RKO (cell line): ENCODE data around the gene AKR1C8.
"Not testable (repeated sequence)": the region's sequence is repeated elsewhere in the genome, so short reads cannot be mapped to it uniquely, and the experiment has no call there.

Source experiments
- DNase-seq: peaks from one replicate; pipeline ENCODE4 v3.0.0-alpha.2; 2016; ENCODE audit warnings: low spot score

AKR1C8 gene

GRCh38 chr10:5184987-5185775 lies at the start of gene AKR1C8:
Gene AKR1C8, minus strand, starts transcription at chr10:5185150. Its CDS starts 46 bp downstream, at chr10:5185104.
- DNase-seq = no peak

- peak; percentile 24 for DNase-seq
These were observed 49.3 kb upstream of the AKR1C8 start for GRCh38 chr10:5234106-5234860.

GRCh38 chr10:5233324-5233723 lies 48.4 kb upstream of the AKR1C8 start:
- no peak for DNase-seq

- no peak for DNase-seq
These were observed 44.1 kb upstream of the AKR1C8 start for GRCh38 chr10:5229019-5229418.

GRCh38 chr10:5222942-5223341 lies 38.0 kb upstream of the AKR1C8 start:
- DNase-seq = not testable (repeated sequence)

GRCh38 chr10:5219262-5219661 lies 34.3 kb upstream of the AKR1C8 start:
- no peak for DNase-seq

GRCh38 chr10:5216801-5217200 lies 31.9 kb upstream of the AKR1C8 start:
- no peak for DNase-seq

- no peak for DNase-seq
These were observed 27.0 kb upstream of the AKR1C8 start for GRCh38 chr10:5211696-5212536.

GRCh38 chr10:5210261-5210660 lies 25.3 kb upstream of the AKR1C8 start:
- not testable (repeated sequence) for DNase-seq

- DNase-seq = not testable (repeated sequence)
These were observed 24.8 kb upstream of the AKR1C8 start for GRCh38 chr10:5209776-5210175.

- DNase-seq = no peak
These were observed 21.8 kb upstream of the AKR1C8 start for GRCh38 chr10:5206799-5207198.

GRCh38 chr10:5199398-5199797 lies 14.4 kb upstream of the AKR1C8 start:
- no peak for DNase-seq

- DNase-seq = peak; percentile 21
These were observed 13.4 kb upstream of the AKR1C8 start for GRCh38 chr10:5198386-5198785.

- DNase-seq = no peak
These were observed 11.8 kb upstream of the AKR1C8 start, which contains the start of gene AKR1C4 for GRCh38 chr10:5196702-5197113. Gene AKR1C4, plus strand, starts transcription at chr10:5196837. Its CDS starts 31 bp downstream, at chr10:5196868.

- no peak for DNase-seq
These were observed 10.9 kb upstream of the AKR1C8 start for GRCh38 chr10:5195727-5196374.

- no peak for DNase-seq
These were observed 9.5 kb upstream of the AKR1C8 start for GRCh38 chr10:5194431-5194830.

- no peak for DNase-seq
These were observed 3.4 kb upstream of the AKR1C8 start for GRCh38 chr10:5188358-5188757.

- DNase-seq = no peak
These were observed 2.9 kb upstream of the AKR1C8 start for GRCh38 chr10:5187867-5188266.

- DNase-seq = no peak
These were observed 1.0 kb downstream of the AKR1C8 start for GRCh38 chr10:5183923-5184322.

GRCh38 chr10:5180503-5180902 lies 4.4 kb downstream of the AKR1C8 start:
- DNase-seq = not testable (repeated sequence)

GRCh38 chr10:5175581-5175980 lies 9.4 kb downstream of the AKR1C8 start:
- DNase-seq = not testable (repeated sequence)
